Measurements from ENCODE around the gene DTX4. TPM values are rescaled to one million over a fixed set of nuclear protein-coding genes. Genes with fewer than 3 reads are reported as not detected.

The DTX4 gene
- total and polyA plus RNA-seq, 3 donors from 2014 or later, result 4.5 to 10.2 (median 6.1) TPM

GRCh38 chr11:59180168-59180776 is 8.3 kb downstream of the DTX4 start:
- DNase-seq, result no peak
- Histone ChIP-seq H3K4me3 (no peak overlapping the region), H3K27ac (no peak overlapping the region), H3K36me3 (ENCODE audit: low read depth, missing control alignments) (no peaks in the 10 kb centered on the region), H3K9me3 (no peaks in the 10 kb centered on the region), H3K27me3 (no peaks in the 10 kb centered on the region), H3K4me1 (peaks cover 15% of the 10 kb centered on the region)
- intact Hi-C loops (cut with DNase I; ENCODE audit: low total_unique reads), result no loop called here
- 95% methylated on average over 2 of the region's 2 CpGs for WGBS, 2 donors
- TF ChIP-seq POLR2A (IDR thresholded peaks at IDR 0.05) (no peak), CTCF (IDR thresholded peaks at IDR 0.05) (no peak)

DNA sequence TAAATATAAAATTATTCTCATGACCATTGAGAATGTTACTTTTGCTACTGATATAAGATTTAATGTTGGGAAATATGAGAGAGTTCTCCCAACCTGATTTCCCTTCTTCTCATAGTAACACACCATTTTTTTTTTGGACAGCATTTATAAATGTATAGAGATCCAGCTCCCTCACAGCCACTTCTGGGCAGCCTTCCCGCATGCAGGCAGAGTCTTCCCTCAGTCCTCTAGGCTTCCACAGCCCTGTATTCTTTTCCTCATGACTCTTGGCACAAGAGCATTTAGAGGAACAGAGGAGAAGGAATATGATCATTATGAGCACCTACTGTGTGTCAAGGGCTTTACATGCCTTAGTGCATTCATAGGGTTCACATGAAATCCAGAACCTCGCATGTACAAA is 9.0 kb downstream of the DTX4 start:
- H3K4me1 ChIP-seq, result peaks cover 13% of the 10 kb centered on the region
- H3K27me3 ChIP-seq, result no peaks in the 10 kb centered on the region
- no peaks in the 10 kb centered on the region for H3K36me3 ChIP-seq (ENCODE audit: low read depth, missing control alignments)
- intact Hi-C loops (cut with DNase I; ENCODE audit: low total_unique reads), result no loop called here
- WGBS, 2 donors, result 89 to 100% methylated on average over 2 of the region's 2 CpGs
- no peak for TF ChIP-seq CTCF (IDR thresholded peaks at IDR 0.05)
- TF ChIP-seq POLR2A (IDR thresholded peaks at IDR 0.05), result no peak
- no peak overlapping the region for H3K27ac ChIP-seq
- H3K4me3 ChIP-seq, result no peak overlapping the region
- no peak for DNase-seq
- H3K9me3 ChIP-seq, result no peaks in the 10 kb centered on the region

DNA sequence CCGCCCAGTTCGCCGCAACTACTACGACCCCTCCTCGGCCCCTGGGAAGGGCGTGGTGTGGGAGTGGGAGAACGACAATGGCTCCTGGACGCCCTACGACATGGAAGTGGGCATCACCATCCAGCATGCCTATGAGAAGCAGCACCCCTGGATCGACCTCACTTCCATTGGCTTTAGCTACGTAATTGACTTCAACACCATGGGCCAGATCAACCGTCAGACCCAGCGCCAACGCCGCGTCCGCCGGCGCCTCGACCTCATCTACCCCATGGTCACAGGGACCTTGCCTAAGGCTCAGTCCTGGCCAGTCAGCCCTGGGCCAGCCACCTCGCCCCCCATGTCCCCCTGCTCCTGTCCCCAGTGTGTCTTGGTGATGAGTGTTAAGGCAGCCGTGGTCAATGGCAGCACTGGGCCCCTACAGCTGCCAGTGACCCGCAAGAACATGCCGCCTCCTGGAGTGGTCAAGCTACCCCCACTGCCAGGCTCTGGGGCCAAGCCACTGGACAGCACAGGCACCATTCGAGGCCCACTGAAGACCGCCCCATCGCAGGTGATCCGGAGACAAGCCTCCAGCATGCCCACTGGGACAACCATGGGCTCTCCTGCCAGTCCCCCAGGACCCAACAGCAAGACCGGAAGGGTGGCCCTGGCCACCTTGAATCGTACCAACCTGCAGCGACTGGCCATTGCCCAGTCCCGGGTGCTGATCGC is 10.0 kb downstream of the DTX4 start:
- intact Hi-C loops (cut with DNase I; ENCODE audit: low total_unique reads), result no loop called here
- WGBS, 2 donors, result 95 to 96% methylated on average over 31 to 33 of the region's 33 CpGs

GRCh38 chr11:59182457-59183151 is 10.7 kb downstream of the DTX4 start:
- WGBS, 2 donors, result 96 to 98% methylated on average over 4 of the region's 4 CpGs

More for the DNA sequence above, 10.0 kb downstream of the DTX4 start:
- no peaks in the 10 kb centered on the region for H3K27me3 ChIP-seq
- TF ChIP-seq POLR2A (IDR thresholded peaks at IDR 0.05) (no peak), CTCF (IDR thresholded peaks at IDR 0.05) (no peak)
- H3K4me3 ChIP-seq, result no peak overlapping the region
- DNase-seq, result no peak
- peaks cover 13% of the 10 kb centered on the region for H3K4me1 ChIP-seq
- H3K27ac ChIP-seq, result no peak overlapping the region
- H3K36me3 ChIP-seq (ENCODE audit: low read depth, missing control alignments), result no peaks in the 10 kb centered on the region
- no peaks in the 10 kb centered on the region for H3K9me3 ChIP-seq

More at GRCh38 chr11:59182457-59183151, 10.7 kb downstream of the DTX4 start:
- DNase-seq, result no peak
- H3K9me3 ChIP-seq, result no peaks in the 10 kb centered on the region
- peaks cover 13% of the 10 kb centered on the region for H3K4me1 ChIP-seq
- no peaks in the 10 kb centered on the region for H3K27me3 ChIP-seq
- no peak overlapping the region for H3K27ac ChIP-seq
- TF ChIP-seq CTCF (IDR thresholded peaks at IDR 0.05), result no peak
- no peak for TF ChIP-seq POLR2A (IDR thresholded peaks at IDR 0.05)
- H3K36me3 ChIP-seq (ENCODE audit: low read depth, missing control alignments), result no peaks in the 10 kb centered on the region
- intact Hi-C loops (cut with DNase I; ENCODE audit: low total_unique reads), result no loop called here
- H3K4me3 ChIP-seq, result no peak overlapping the region

All from testis (tissue), 3 donors.